Nephron progenitor cell (in vitro differentiated cells): ENCODE measurements around the gene NUDT21.
"Not testable (repeated sequence)": the region's sequence is repeated elsewhere in the genome, so short reads cannot be mapped to it uniquely, and the experiment has no call there.

Source experiments
- DNase-seq: peaks from one replicate; pipeline ENCODE4 v3.0.0; 2021
- H3K27ac Mint-ChIP-seq: 2 replicates; pipeline ENCODE4 v1.8.0; 2021; ENCODE audit warnings: mild to moderate bottlenecking, moderate library complexity, mixed read lengths
- H3K27me3 Mint-ChIP-seq: 2 replicates; pipeline ENCODE4 v1.8.0; 2021; ENCODE audit warnings: mild to moderate bottlenecking, low read depth, mixed read lengths; ENCODE audit not compliant: poor library complexity
- H3K36me3 Mint-ChIP-seq: 2 replicates; pipeline ENCODE4 v1.8.0; 2021; ENCODE audit warnings: low read depth, mixed read lengths
- H3K4me1 Mint-ChIP-seq: 2 replicates; pipeline ENCODE4 v1.8.0; 2021; ENCODE audit warnings: mixed read lengths
- H3K4me3 Mint-ChIP-seq: 2 replicates; pipeline ENCODE4 v1.8.0; 2021; ENCODE audit warnings: mild to moderate bottlenecking, moderate library complexity, mixed read lengths
- H3K9me3 Mint-ChIP-seq: 2 replicates; pipeline ENCODE4 v1.8.0; 2021; ENCODE audit warnings: mild to moderate bottlenecking, moderate library complexity, mixed read lengths
- CTCF ChIP-seq: fragments of 200-600 bp; sonication (generic); IDR thresholded peaks from 2 replicates; pipeline ENCODE4 v1.5.0; 2021; ENCODE audit warnings: antibody characterized with exemption

The NUDT21 gene

GRCh38 chr16:56388209-56388608, 62.9 kb downstream of the NUDT21 start:
- H3K27me3 Mint-ChIP-seq = no peaks in the 10 kb centered on the region
- TF ChIP-seq CTCF = no peak
- no peak overlapping the region for H3K4me3 Mint-ChIP-seq
- peaks cover 34% of the 10 kb centered on the region for H3K9me3 Mint-ChIP-seq
- peaks cover 86% of the 10 kb centered on the region for H3K36me3 Mint-ChIP-seq
- H3K27ac Mint-ChIP-seq = no peak overlapping the region
- no peak for DNase-seq
- peaks cover 19% of the 10 kb centered on the region for H3K4me1 Mint-ChIP-seq

GRCh38 chr16:56387396-56387795, 63.7 kb downstream of the NUDT21 start:
- Mint-ChIP-seq H3K9me3 (peaks cover 33% of the 10 kb centered on the region), H3K4me1 (peaks cover 23% of the 10 kb centered on the region), H3K4me3 (no peak overlapping the region), H3K36me3 (peaks cover 86% of the 10 kb centered on the region), H3K27ac (no peak overlapping the region), H3K27me3 (no peaks in the 10 kb centered on the region)
- no peak for DNase-seq
- TF ChIP-seq CTCF = no peak

- Mint-ChIP-seq H3K27ac (no peak overlapping the region), H3K4me1 (peaks cover 23% of the 10 kb centered on the region), H3K9me3 (peaks cover 48% of the 10 kb centered on the region), H3K27me3 (peaks cover 2% of the 10 kb centered on the region), H3K4me3 (no peak overlapping the region), H3K36me3 (peaks cover 86% of the 10 kb centered on the region)
- TF ChIP-seq CTCF = no peak
- no peak for DNase-seq
These were observed 66.9 kb downstream of the NUDT21 start for GRCh38 chr16:56384074-56384721.

GRCh38 chr16:56382901-56383355, 68.2 kb downstream of the NUDT21 start:
- no peak for DNase-seq

GRCh38 chr16:56382459-56382858, 68.7 kb downstream of the NUDT21 start:
- H3K9me3 Mint-ChIP-seq = peaks cover 65% of the 10 kb centered on the region
- peaks cover 23% of the 10 kb centered on the region for H3K4me1 Mint-ChIP-seq
- DNase-seq = no peak
- TF ChIP-seq CTCF = no peak
- no peak overlapping the region for H3K27ac Mint-ChIP-seq
- peaks cover 4% of the 10 kb centered on the region for H3K27me3 Mint-ChIP-seq
- H3K4me3 Mint-ChIP-seq = no peak overlapping the region
- peaks cover 91% of the 10 kb centered on the region for H3K36me3 Mint-ChIP-seq

More at GRCh38 chr16:56382901-56383355, 68.2 kb downstream of the NUDT21 start:
- peaks cover 23% of the 10 kb centered on the region for H3K4me1 Mint-ChIP-seq
- peak overlapping the region; percentile 4 for H3K27ac Mint-ChIP-seq
- TF ChIP-seq CTCF = no peak
- H3K9me3 Mint-ChIP-seq = peaks cover 61% of the 10 kb centered on the region
- no peak overlapping the region for H3K4me3 Mint-ChIP-seq
- H3K27me3 Mint-ChIP-seq = peaks cover 4% of the 10 kb centered on the region
- peaks cover 91% of the 10 kb centered on the region for H3K36me3 Mint-ChIP-seq

- H3K27me3 Mint-ChIP-seq, H3K27ac Mint-ChIP-seq, DNase-seq, H3K4me3 Mint-ChIP-seq: not testable (repeated sequence)
- Mint-ChIP-seq H3K4me1 (peaks cover 20% of the 10 kb centered on the region), H3K36me3 (peaks cover 98% of the 10 kb centered on the region), H3K9me3 (peaks cover 69% of the 10 kb centered on the region)
These were observed 70.2 kb downstream of the NUDT21 start for GRCh38 chr16:56380778-56381485.
